Activated T-cell treated with anti-CD3 and anti-CD28 coated beads for 4 hours (primary cell): ENCODE measurements around the gene ZNF775.

ENCODE experiments used
- DNase-seq: peaks from one replicate; pipeline ENCODE4 v3.0.0-alpha.2; 2020

The ZNF775 gene

DNA sequence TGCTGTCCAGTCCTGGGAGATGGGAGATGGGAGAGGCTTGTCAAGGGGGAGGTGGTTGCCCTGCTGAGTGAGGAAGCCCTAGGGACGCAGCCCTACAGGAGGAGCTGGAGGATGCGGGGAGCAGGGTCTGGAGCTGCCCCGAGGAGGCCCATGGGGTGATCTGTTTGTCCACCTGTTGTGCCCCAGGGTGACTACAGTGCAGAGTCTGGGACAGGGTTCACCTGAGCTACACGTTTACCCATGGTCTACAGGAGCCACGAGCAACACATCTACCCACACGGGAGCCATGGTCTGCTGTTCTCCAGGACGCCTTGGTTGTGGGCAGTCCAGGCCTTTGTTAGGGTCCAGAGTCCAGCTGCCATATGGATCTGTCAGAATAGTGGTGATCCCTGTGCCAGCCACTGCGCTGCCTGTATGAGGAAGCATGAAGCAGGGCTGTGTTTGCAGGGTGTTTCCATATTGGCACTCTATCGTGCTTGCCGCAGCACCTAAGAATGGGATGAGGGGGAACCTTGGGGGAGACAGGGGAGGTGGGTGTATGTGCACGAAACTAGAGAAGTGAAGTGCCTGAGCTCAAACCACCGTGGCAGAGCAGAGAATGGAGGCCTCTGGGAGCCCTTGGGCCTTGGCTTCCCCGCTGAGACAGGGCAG lies 23.7 kb downstream of the ZNF775 start:
- DNase-seq = no peak

DNA sequence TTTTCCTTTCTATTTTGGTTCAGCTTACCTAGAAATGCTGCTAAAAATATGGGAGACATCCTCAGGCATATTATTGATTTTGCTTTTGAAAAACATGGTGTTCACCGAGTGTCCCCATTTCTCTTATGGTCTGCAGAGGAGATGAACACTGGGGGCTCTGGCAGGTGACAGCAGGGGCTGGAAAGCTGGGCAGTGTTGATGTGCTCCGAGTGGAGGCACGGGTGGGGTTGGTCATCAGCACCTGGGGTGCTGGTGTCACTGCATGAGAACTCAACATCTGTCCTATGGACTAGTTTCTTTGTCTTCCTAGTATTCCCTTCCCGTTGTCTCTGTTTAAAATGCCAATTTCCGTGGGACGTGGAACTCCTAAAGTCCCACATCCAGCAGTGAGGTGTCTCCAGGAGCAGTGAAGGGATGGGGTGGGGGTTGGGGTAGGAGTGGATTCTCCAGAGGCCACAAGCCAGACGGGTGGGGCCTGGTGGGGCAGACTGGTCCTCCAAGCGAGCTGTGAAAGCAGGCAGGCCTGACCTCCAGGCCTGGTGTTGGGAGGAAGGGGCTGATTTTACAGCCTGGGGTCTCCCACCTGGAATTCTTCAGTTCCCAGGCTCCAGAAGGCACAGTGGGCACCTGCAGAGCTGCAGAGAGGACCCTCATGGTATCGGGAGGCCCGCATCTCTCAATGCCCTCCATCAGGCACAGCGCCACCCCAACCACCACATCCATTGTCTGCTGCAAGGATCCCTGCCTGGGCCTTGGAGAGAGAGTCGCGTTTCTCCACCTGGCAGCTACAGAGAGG lies 24.4 kb downstream of the ZNF775 start:
- no peak for DNase-seq

DNA sequence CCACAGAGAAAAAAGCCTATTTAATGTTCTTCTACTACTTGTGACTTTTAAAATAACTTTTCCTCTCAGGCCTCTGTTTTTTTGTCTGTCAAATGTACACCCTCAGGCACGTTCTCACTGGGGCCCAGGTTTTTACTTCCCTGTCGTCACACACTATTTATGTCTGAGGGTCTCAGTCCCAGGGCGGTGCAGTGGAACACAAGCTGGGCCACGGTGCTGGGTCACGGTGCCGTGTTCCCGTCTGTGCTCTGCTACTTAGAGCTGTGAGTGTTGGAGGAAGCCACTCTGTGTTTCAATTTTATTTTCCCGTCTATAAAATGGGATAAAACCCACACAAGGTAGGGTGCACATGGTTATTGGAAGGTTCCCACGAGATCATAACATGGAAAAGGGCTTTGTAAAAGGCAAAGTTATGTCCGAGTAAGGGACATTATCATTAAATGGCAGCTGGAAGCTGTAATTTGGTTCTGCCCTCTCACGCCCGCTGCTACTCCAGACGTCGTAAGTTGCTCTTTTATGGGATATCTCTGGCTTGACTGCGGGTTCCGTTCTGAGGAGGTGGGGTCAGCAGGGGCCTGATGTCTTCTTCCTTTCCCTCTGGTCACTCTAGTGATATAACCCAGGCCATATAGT lies 25.2 kb downstream of the ZNF775 start:
- no peak for DNase-seq

DNA sequence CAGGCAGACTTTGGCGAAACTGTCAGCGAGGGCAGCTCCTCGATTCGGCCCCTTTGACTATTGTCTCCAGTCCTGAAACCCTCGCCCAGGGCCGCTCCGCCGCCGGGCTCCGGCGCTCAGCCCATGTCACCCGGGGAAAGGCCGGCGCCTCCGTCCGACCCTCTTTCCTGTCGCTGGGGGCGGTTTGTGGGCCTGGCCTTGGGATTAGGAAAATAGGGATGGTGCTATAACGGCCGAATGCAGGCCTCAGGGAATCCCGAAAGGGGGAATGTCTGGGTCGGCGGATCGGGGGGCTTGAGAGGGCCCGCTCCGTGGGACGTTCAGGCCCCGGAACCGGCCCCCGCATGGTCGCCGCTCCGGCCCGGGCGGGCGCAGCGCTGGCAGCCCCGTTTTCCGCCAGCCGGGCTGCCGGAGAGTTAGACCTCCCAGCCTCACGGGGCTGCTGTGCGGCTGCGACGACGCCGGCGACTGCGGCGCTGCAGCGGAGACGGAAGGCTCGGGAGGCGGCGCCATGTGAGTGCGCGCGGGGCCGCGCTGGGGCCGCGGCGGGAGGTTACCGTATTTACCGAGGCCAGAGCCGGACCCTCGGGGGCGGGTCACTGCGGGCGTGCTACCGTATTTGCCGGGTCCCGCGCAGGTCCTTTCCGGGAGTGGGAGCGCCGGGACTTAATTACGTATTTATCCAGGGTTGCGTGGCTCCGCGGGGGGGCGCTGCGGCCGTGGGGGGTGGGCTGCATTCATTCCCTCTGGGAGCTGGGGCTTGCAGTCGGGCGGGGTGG lies 25.9 kb downstream of the ZNF775 start:
- DNase-seq = peak; percentile 48

DNA sequence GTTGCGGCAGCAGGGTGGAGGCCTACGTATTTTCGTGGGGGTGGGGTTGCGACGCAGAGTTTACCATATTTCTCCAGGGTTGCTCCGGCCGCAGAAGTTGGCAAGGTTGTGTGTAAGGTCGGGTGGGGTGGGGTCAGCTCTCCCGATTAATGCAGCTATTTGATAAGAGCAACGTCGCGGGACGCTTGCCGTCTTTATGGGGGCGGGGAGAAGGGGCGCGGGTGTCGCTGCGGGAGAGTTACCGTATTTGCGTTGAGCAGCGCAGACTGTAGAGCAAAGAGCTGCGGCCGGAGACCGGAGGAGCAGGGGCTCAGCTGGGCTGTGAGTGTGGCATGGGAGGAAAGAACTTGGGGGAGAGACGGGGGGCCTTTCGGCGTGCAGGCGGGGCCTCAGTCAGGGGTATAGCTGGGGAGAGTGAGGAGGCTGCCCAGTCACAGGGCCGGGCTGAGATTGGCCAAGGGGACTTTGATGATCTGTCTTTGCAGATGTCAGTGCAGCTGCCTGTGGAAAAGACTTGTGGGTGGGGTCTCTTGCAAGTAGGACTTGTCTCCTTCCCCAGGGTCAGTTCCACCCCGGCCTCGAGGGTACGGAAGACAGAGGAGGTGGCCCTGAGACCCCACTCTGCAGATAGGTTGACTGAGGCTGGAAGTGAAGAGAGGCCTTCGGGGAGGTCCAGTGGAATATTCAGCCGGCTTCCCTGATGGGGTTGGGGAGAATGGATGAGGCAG lies 26.6 kb downstream of the ZNF775 start:
- DNase-seq = peak; percentile 8

DNA sequence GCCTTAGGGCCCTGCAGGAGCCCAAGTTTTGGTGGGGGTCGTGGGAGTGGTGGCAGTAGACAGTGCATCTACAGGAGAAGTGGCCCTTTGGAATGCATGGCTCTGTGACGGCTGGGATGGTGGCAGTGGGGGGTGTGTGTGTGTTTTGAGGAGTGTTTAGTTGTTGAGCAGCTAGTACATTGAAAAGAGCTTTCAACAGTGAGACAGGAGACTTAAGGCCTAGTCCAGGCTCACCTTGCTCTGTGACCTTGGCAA lies 27.1 kb downstream of the ZNF775 start:
- DNase-seq = no peak

DNA sequence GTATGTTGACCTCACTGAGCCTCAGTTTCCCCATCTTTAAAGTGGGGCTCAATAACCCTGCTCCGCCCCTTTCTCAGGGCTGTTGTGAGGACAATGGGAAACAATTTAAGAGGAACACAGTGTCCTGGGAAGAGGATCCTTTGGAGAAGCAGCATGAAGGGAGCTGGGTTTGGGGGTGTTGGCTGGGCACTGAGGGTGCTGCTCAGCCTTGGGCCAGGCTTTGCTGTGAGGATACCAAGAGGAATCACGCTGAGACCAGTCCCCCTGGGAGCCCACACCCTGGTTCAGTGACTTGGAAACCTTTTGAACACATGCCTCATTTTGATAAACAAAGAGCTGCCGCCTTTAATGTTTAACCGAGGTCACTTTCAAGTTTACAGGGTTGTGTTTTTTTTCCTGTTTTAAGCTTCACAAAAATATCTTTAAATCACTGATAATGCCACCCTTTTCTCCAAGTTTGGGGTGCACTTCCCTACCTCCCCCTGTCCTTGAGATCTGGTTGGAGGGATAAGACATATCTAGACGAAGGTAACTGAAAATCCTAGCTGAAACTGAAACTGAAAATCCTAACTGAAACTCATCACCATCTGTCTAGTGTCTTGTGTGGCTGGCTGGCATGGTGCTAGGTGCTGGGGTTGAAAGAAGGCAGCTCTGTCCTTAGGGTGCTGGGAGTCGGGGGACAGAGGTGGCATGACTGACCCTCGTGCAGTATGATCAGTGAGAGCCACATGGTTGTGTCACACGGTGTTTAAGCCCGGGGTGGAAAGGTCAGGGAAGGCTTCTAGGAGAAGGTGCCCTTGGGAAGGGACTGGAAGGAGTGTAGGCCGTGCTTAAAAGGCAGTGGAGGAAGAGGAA lies 27.7 kb downstream of the ZNF775 start:
- DNase-seq = peak; percentile 17

DNA sequence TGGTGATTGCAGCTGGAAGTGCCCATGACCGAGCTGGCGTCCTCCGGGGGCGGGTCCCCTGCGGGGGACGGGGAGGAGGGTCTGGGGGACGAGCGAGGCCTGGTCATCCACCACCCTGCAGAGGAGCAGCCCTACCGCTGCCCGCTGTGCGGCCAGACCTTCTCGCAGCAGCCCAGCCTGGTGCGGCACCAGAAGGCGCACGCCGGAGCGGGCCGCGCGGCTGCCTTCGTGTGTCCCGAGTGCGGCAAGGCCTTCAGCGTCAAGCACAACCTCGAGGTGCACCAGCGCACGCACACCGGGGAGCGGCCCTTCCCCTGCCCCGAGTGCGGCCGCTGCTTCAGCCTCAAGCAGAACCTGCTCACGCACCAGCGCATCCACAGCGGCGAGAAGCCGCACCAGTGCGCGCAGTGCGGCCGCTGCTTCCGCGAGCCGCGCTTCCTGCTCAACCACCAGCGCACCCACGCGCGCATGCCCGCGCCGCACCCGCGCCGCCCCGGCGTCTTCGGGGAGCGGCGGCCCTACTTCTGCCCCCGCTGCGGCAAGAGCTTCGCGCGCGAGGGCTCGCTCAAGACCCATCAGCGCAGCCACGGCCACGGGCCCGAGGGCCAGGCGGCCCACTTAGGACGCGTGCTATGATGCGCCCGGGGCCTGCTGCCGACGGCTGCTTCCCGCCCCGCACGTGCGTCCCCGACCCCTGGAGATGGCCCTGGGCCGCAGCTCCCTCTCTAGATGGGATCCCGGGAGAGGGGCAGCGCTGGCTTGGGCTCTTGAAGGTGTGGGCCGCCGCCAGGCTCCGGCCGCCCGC lies 28.7 kb downstream of the ZNF775 start:
- DNase-seq = no peak

DNA sequence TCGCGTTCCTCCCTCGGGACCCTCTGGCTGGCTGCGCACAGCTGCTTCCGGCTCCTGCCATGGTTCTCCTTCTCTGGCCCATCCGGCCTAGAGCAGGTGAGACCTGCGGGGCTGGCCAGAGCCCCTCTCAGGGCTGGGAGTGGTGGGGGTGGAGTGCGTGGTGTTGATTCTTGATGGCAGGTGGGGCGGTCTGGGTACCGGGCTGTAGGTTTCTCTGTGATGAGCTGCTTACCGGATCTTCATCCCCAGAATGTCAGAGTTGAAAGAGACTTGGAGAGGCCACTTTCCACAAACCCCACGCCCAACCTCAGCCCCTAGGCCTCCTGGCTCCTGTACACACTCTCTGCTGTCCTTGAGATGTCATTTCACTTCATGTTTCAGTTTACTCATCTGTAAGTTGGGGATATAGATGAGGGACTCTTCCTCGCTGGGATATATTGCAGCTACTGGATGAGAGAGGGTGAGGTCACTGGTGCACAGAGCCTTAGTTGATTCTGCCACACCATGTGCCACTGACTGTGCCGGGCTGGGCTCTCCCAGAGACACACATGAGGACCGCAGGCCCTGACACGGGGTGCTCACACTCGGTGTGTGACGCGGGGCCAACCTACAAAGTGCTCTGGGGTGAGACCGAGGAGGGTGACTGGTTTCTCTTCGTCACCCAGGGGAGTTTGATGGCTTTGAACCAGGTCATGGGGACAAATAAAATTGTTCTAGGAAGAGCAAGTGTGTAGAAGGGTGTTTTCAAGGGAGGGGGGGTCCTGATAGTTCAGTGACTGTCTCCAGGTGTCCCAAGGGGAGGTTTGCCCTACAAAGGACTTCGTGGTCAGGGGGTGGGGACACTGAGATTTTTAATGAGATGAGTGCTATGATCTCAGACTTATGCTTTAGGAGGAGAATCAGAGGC lies 29.5 kb downstream of the ZNF775 start:
- DNase-seq = no peak

DNA sequence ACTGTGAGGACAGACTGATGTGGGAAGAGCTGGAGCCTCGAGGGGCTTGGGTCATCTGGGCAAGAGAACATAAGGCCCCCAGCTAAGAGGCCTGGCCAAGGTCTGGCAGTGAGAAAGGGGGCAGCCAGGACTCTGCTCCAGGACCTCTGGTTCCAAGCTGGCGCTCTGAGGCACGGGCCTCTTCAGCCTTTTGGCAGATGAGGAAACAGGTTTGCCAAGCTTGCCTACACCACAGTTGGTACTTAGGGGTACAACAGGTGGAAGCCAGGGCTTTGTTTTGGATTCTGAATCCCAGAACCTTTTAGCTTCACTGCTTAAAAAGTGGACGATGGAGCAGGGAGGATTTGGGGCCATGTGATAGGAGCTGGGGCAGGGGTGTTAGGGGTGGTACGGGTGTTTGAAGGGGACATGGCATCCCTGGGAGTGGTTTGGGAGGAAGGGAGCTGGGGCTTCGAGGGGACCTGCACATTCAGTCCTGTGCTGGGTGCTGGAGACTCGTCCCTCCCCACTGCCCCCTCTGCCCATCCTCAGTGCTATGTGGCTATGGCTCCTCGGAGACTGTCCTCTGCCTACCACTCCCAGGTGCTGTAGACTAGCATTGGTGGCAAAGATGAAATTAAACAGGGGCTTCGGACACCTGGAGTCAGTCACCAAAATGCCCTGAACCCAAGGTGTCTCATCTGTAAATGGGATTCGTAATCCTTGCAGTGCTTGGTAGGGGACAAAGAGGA lies 30.3 kb downstream of the ZNF775 start:
- DNase-seq = no peak

DNA sequence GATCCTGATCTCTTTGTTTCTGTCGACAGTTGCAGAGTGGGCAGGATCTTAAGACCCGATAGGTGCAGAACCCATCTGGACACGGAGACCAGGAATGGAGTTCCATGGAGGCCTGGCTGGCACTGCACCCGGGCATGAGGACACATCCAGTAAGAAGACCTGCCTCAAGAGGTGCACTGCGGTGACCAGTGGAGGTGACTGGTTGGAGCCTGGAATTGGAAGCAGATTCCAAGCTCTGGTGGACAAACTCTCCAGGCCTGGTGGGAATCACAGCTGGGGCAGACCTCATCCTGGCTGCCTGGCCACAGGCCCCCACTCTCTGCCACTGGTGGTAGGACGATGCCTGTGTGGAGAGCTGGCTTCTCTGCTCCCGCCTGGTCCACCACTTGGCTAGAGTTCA lies 31.0 kb downstream of the ZNF775 start:
- no peak for DNase-seq

DNA sequence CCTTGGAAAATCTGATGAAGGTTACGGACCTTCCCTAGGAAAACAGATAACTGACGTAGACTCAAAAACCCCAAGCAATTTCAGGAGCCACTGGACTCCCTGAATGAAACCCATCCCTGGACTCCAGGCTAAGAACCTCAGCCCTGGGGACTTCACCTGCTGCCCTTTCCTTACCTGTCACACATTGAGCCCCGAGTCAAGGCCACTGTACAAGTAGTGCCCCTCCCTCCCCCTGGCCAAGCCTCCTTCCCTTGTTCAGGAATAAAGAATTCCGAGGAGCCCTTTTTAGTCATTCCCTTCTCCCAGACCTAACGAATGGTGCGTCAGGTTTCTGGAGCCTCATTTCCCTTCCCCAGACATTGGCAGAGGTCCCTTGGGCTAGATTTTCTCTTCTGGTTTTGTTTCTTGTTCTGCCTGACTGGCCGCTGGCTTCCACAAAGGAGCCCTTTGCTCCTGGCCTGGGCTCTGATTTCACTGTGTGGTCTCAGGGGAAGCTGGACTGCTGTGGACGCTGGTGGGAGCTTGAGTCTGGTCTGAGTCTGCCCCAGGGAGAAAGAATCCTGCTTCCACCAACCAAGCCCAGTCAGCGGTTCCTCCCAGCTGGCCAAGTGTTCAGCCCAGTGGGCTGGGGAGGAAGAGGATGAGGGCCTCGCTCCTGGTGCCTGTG lies 31.7 kb downstream of the ZNF775 start:
- DNase-seq = no peak

DNA sequence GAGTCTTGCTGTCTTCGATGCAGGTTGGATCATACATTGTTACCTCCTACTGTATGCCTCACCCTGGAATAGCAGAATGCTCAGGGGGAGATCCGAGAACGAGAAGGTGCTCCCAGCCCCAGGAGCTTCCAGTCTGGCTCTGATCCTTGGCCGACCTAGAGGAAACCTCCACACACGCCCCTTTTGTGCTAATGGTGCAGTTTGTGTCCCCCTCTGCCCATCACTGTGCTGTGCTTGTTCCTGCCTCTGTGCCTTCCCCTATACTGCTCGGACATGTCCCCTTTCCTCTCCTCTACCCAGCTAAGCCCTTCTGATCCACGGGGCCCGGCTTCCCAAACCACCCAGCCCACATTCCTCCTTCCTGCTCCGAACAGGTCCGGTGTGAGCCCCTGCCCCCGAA lies 32.5 kb downstream of the ZNF775 start:
- no peak for DNase-seq

DNA sequence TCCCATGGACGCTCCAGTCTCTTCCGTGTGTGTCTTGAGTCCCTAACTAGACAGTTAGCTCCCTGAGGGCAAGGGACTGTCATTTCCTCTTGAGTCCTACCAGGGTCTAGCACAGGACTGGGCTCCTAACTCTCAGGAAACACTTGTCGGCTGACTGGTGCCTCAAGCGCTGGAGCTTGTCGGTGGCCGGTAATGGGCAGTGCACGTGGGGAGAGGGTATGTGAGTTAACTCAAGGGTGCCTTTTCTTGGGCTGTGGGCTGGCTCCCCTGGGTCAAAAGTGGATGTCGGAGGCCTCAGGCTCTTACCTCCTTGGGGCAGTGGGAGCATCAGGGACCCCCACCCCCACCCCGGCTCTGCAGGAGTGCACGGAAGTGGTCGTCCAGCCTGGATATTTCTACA lies 32.9 kb downstream of the ZNF775 start:
- DNase-seq = no peak

DNA sequence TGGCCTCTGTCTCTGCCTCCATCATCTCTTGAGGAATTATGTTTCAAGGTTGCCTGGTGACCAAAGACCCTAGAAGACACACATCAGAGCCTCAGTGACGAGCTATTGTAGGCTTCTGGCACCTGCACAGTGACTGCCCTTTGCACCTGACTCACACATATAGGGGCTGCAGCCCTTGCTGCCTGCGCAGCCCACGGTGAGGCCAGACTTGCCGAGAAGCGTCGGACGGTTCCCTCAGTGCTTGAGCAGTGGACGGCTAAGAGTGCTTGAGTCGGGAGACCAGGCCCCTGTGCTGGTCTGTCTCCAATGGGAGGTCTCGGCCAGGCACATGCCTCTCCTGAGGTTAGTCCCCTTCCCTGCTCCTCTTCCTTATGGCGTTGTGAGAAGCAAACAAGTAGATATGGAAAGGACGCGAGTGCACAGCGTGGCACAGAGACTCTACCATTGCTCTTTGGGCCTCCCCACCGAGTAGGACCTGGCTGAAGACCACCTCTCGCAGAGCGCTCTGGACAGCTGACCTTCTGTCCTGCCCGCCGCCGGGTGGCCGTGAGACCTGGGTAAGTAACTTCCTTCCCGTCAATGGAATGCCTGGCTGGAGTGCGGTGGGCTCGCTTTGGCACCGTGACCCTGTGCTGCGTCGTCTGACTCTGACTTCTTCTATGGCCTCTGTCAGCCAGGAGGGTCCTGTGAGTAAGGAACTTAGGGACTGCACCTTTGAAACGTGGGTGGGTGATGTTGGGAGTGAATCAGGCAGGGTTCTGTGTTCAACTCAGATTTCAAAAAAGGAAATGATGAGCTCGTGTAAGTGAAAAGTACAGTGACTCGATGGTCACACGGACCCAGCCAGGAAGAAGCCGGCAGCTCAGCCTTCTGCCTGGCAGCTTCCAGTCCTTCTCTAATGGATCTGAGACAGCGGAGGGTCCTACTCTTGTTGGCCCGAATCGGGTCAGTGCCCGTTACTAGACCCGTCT lies 33.7 kb downstream of the ZNF775 start:
- no peak for DNase-seq

DNA sequence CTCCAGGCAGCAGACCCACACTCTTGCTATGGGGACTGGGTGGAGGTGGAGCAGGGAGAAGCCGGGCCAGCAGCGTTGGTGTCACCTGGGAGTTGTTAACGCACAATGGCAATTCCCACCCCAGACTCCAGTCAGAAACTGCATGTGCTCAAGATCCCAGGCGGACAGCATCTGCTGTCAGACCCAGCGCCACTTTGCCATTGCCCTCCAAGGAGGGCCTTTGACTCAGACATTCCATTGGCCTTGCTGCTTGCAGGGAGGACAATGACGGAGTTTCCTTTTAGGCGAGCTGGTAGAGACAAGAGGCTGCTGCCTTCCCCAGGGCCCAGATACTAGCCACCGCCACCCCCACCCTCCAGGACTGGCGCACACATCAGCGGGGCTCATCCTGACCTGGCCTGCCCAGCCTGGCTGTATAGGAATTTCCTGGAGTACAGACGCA lies 34.5 kb downstream of the ZNF775 start:
- DNase-seq = no peak
